H1 (cell line): ENCODE measurements around the gene ADIPOR2. TPM values are rescaled to one million over a fixed set of nuclear protein-coding genes. Genes with fewer than 3 reads are reported as not detected.
"Not testable (repeated sequence)": the region's sequence is repeated elsewhere in the genome, so short reads cannot be mapped to it uniquely, and the experiment has no call there.

ENCODE experiments used
- CTCF ChIA-PET: fragments of 300-600 bp; sonication (Branson Sonifier 250); formaldehyde crosslinking; loops from one replicate; lab custom pipeline; 2021; ENCODE audit not compliant: partially characterized antibody; lab: Charles Lee
- POLR2A ChIA-PET: fragments of 300-600 bp; sonication (Branson Sonifier 250); formaldehyde crosslinking; loops from one replicate; lab custom pipeline; 2021; ENCODE audit warnings: inconsistent platforms; ENCODE audit not compliant: partially characterized antibody; lab: Charles Lee
- DNase-seq, 2 experiments: peaks; one replicate each; pipeline versions ENCODE4 v3.0.0 to v3.0.0-alpha.2; 2010 to 2022; ENCODE audit warnings: low spot score in 2 of 2, low read depth in 1 of 2, mixed read lengths in 1 of 2
- FAIRE-seq: peaks from 2 replicates; lab custom pipeline; 2011; peaks lifted over from hg19 to GRCh38; lab: Jason Lieb, UNC
- H2AFZ ChIP-seq: 2 replicates; pipeline ENCODE4 v1.8.1; 2012; ENCODE audit warnings: low read length, inconsistent platforms
- H2AK5ac ChIP-seq: 2 replicates; pipeline ENCODE4 v1.6.1; 2013; ENCODE audit warnings: low read depth, low read length
- H2BK120ac ChIP-seq: replicated peaks from 2 replicates; pipeline ENCODE3; 2013; ENCODE audit warnings: low read depth, low read length, inconsistent platforms
- H2BK12ac ChIP-seq: 2 replicates; pipeline ENCODE4 v1.6.1; 2013; ENCODE audit warnings: low read depth, low read length
- H2BK15ac ChIP-seq: 2 replicates; pipeline ENCODE4 v1.6.1; 2013; ENCODE audit warnings: low read length
- H2BK20ac ChIP-seq: 2 replicates; pipeline ENCODE4 v1.6.1; 2013; ENCODE audit warnings: low read length
- H2BK5ac ChIP-seq: 2 replicates; pipeline ENCODE4 v1.6.1; 2013; ENCODE audit warnings: low read depth, low read length
- H3K14ac ChIP-seq: 2 replicates; pipeline ENCODE4 v1.6.1; 2013; ENCODE audit warnings: inconsistent platforms; ENCODE audit not compliant: insufficient read length
- H3K18ac ChIP-seq: 2 replicates; pipeline ENCODE4 v1.6.1; 2013; ENCODE audit warnings: low read length; ENCODE audit errors: extremely low read depth
- H3K23ac ChIP-seq: 2 replicates; pipeline ENCODE4 v1.6.1; 2013; ENCODE audit warnings: inconsistent platforms; ENCODE audit not compliant: insufficient read length
- H3K23me2 ChIP-seq: 2 replicates; pipeline ENCODE4 v1.6.1; 2013; ENCODE audit warnings: low read depth, low read length
- H3K27ac ChIP-seq: 2 replicates; pipeline ENCODE4 v1.6.1; 2011; ENCODE audit warnings: low read depth, low read length, inconsistent platforms
- H3K27me3 ChIP-seq, 4 experiments: replicated peaks in 1 of 4; 1 replicate in 1 of 4; 2 replicates in 3 of 4; pipeline versions ENCODE4 v1.6.1 to v1.8.1; 2011 to 2013; ENCODE audit warnings: low read length in 3 of 4, mild to moderate bottlenecking in 3 of 4, inconsistent platforms in 2 of 4, mixed read lengths in 2 of 4, moderate library complexity in 1 of 4; ENCODE audit not compliant: control insufficient read depth in 3 of 4, insufficient read depth in 3 of 4; ENCODE audit errors: extremely low read depth in 1 of 4
- H3K36me3 ChIP-seq, 4 experiments: 2 replicates each; pipeline versions ENCODE4 v1.6.1 to v1.8.1; 2011 to 2013; ENCODE audit warnings: mild to moderate bottlenecking in 4 of 4, low read length in 3 of 4, moderate library complexity in 2 of 4, control low read depth in 1 of 4, inconsistent platforms in 1 of 4; ENCODE audit not compliant: insufficient read depth in 4 of 4, control insufficient read depth in 2 of 4
- H3K4ac ChIP-seq: replicated peaks from 2 replicates; pipeline ENCODE3; 2013; ENCODE audit warnings: low read length, low read depth, mixed read lengths, inconsistent platforms; ENCODE audit not compliant: insufficient read length
- H3K4me1 ChIP-seq, 4 experiments: replicated peaks in 1 of 4; 1 replicate in 1 of 4; 2 replicates in 3 of 4; pipeline versions ENCODE4 v1.6.1 to v1.8.1; 2011 to 2013; ENCODE audit warnings: low read length in 3 of 4, inconsistent platforms in 2 of 4, mixed read lengths in 1 of 4; ENCODE audit not compliant: insufficient read depth in 4 of 4, control insufficient read depth in 3 of 4
- H3K4me2 ChIP-seq, 2 experiments: 2 replicates each; pipeline versions ENCODE4 v1.6.1 to v1.8.1; 2011 to 2013; ENCODE audit warnings: low read depth in 2 of 2, low read length in 2 of 2, control low read depth in 1 of 2, inconsistent platforms in 1 of 2, mild to moderate bottlenecking in 1 of 2; ENCODE audit not compliant: insufficient read depth in 1 of 2
- H3K4me3 ChIP-seq, 4 experiments: fragments of 200-600, 300-600 bp in 1 of 4; sonication (generic), shearing (Covaris generic), sonication (Bioruptor Twin) in 1 of 4; 2 replicates each; pipeline versions ENCODE4 v1.5.1 to v1.8.1; 2011 to 2016; ENCODE audit warnings: low read length in 4 of 4, low read depth in 3 of 4, control low read depth in 2 of 4, inconsistent platforms in 2 of 4, mild to moderate bottlenecking in 2 of 4, mixed read lengths in 1 of 4, moderate library complexity in 1 of 4; ENCODE audit not compliant: insufficient read depth in 2 of 4; ENCODE audit errors: extremely low read depth in 1 of 4
- H3K56ac ChIP-seq: replicated peaks from 2 replicates; pipeline ENCODE3; 2013; ENCODE audit warnings: low read depth, mild to moderate bottlenecking, mixed read lengths, low read length, inconsistent platforms; ENCODE audit not compliant: insufficient read length
- H3K79me1 ChIP-seq: 2 replicates; pipeline ENCODE4 v1.6.1; 2013; ENCODE audit warnings: low read depth, low read length, control low read depth
- H3K79me2 ChIP-seq, 2 experiments: 2 replicates each; pipeline versions ENCODE4 v1.6.1 to v1.8.1; 2012 to 2013; ENCODE audit warnings: low read length in 2 of 2, mild to moderate bottlenecking in 2 of 2, inconsistent platforms in 1 of 2; ENCODE audit not compliant: insufficient read depth in 2 of 2, control insufficient read depth in 1 of 2
- H3K9ac ChIP-seq, 4 experiments: replicated peaks in 1 of 4; 1 replicate in 1 of 4; 2 replicates in 3 of 4; pipeline versions ENCODE4 v1.6.1 to v1.8.1; 2011 to 2013; ENCODE audit warnings: low read depth in 3 of 4, low read length in 3 of 4, control low read depth in 2 of 4, mild to moderate bottlenecking in 2 of 4, moderate library complexity in 2 of 4, inconsistent platforms in 1 of 4; ENCODE audit errors: extremely low read depth in 1 of 4
- H3K9me3 ChIP-seq, 2 experiments: 2 replicates each; pipeline versions ENCODE4 v1.6.1 to v1.8.1; 2012 to 2013; ENCODE audit warnings: mild to moderate bottlenecking in 2 of 2, moderate library complexity in 2 of 2, control low read depth in 1 of 2, inconsistent platforms in 1 of 2, low read depth in 1 of 2, low read length in 1 of 2, mixed read lengths in 1 of 2; ENCODE audit not compliant: insufficient read depth in 2 of 2
- H4K20me1 ChIP-seq, 2 experiments: replicated peaks in 1 of 2; 2 replicates each; pipeline versions ENCODE3 to v1.8.1; 2011 to 2013; ENCODE audit warnings: inconsistent platforms in 2 of 2, low read length in 2 of 2, mild to moderate bottlenecking in 1 of 2; ENCODE audit not compliant: insufficient read depth in 2 of 2, control insufficient read depth in 1 of 2
- H4K5ac ChIP-seq: 2 replicates; pipeline ENCODE4 v1.6.1; 2013; ENCODE audit warnings: low read length, low read depth, mixed read lengths, inconsistent platforms; ENCODE audit not compliant: insufficient read length
- H4K8ac ChIP-seq: 2 replicates; pipeline ENCODE4 v1.8.0; 2013; ENCODE audit warnings: mild to moderate bottlenecking, moderate library complexity, low read length, inconsistent platforms; ENCODE audit not compliant: insufficient read depth; ENCODE audit errors: extremely low read depth
- H4K91ac ChIP-seq: replicated peaks from 2 replicates; pipeline ENCODE3; 2013; ENCODE audit warnings: low read length, mixed read lengths, inconsistent platforms; ENCODE audit not compliant: insufficient read length
- WGBS, 2 experiments: shearing (Covaris generic) in 1 of 2; methylation state at CpG; one replicate each; pipeline versions ENCODE4 v1.1.6 to v1.1.7; 2013 to 2015; ENCODE audit warnings: low lambda C conversion rate in 2 of 2, mixed read lengths in 2 of 2, inconsistent platforms in 1 of 2, low coverage in 1 of 2, missing lambda C conversion rate in 1 of 2; ENCODE audit not compliant: insufficient replicate concordance in 2 of 2, insufficient coverage in 1 of 2, insufficient read length in 1 of 2; ENCODE audit errors: extremely low coverage in 1 of 2, missing lambda C conversion rate in 1 of 2; 5-methylcytosine and 5-hydroxymethylcytosine counted together
- polyA plus RNA-seq, 7 experiments: library from polyadenylated mRNA; depleted of rRNA in 3 of 7; stranded (reverse) in 5 of 7; unstranded in 2 of 7; fragments of >200 nt in 5 of 7; fragments of 200-250 nt in 2 of 7; gene quantifications; 1 replicate in 5 of 7; 2 replicates in 1 of 7; 4 replicates in 1 of 7; pipeline versions ENCODE4 v1.2.1 to v1.2.3, GENCODE V29; 2011 to 2013; ENCODE audit warnings: missing spikeins in 2 of 7, mixed read lengths in 2 of 7
- total RNA-seq: library from RNA; stranded (reverse); fragmentation: NEBNext Ultra II Directional; extraction: Animal tissue kit (Norgen Biotek cat#: 25700); gene quantifications from 2 replicates; pipeline ENCODE4 v1.2.1, GENCODE V29; 2021

The ADIPOR2 gene
- total and polyA plus RNA-seq, 2 of the 8 experiments (the other 6 are each of a cell fraction or from before 2014, with no cell fraction given), result 17.5 to 50.8 TPM

DNA sequence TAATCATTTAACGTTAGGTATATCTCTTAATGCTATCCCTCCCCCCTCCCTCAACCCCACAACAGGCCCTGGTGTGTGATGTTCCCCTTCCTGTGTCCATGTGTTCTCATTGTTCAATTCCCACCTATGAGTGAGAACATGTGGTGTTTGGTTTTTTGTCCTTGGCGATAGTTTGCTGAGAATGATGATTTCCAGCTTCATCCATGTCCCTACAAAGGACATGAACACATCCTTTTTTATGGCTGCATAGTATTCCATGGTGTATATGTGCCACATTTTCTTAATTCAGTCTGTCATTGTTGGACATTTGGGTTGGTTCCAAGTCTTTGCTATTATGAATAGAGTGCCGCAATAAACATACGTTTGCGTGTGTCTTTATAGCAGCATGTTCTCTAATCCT, 42.8 kb downstream of the ADIPOR2 start:
- H4K8ac ChIP-seq, H3K4me1 ChIP-seq, H3K79me1 ChIP-seq, H3K27ac ChIP-seq, H3K9me3 ChIP-seq, H2AFZ ChIP-seq, H3K56ac ChIP-seq, FAIRE-seq, H4K20me1 ChIP-seq, H2BK20ac ChIP-seq, DNase-seq, H2BK5ac ChIP-seq, H2BK15ac ChIP-seq, H3K23ac ChIP-seq, H3K4ac ChIP-seq, H3K18ac ChIP-seq, H4K5ac ChIP-seq, H2BK12ac ChIP-seq, H2AK5ac ChIP-seq, POLR2A ChIA-PET, H3K27me3 ChIP-seq, H3K23me2 ChIP-seq, H3K4me2 ChIP-seq, H3K4me3 ChIP-seq, H3K36me3 ChIP-seq, H3K14ac ChIP-seq, H2BK120ac ChIP-seq, H3K9ac ChIP-seq, H4K91ac ChIP-seq, CTCF ChIA-PET: not testable (repeated sequence)
- 96% methylated on average over 5 of the region's 5 CpGs; no CpG with 5 or more reads in 1 of the 2 experiments for WGBS, 2 experiments
- peaks cover 0 to 60% of the 10 kb centered on the region in 2 experiments; a peak in 3 of 4 replicates for H3K79me2 ChIP-seq
